AG09309 (cell line): ENCODE data around the gene PID1.

Experiments
- DNase-seq: peaks from one replicate; pipeline ENCODE4 v3.0.0-alpha.2; 2010; ENCODE audit warnings: low read depth
- H3K4me3 ChIP-seq: 2 replicates; pipeline ENCODE4 v1.5.1; 2011; ENCODE audit warnings: mild to moderate bottlenecking, low read depth, low read length, moderate library complexity; ENCODE audit not compliant: control insufficient read depth
- CTCF ChIP-seq: IDR thresholded peaks from 2 replicates; pipeline ENCODE4 v1.5.1; 2011; ENCODE audit warnings: mild to moderate bottlenecking, low read depth, low read length, inconsistent platforms; ENCODE audit not compliant: insufficient read depth, control insufficient read depth; ENCODE audit errors: missing control alignments

The PID1 gene

GRCh38 chr2:229037621-229038020 lies 233.5 kb downstream of the PID1 start:
- DNase-seq, result no peak
- TF ChIP-seq CTCF, result no peak
- no peak overlapping the region for H3K4me3 ChIP-seq

- no peak overlapping the region for H3K4me3 ChIP-seq
- no peak for TF ChIP-seq CTCF
- DNase-seq, result no peak
Measured at GRCh38 chr2:229033816-229034215, 237.3 kb downstream of the PID1 start.

GRCh38 chr2:229032608-229033234 lies 238.4 kb downstream of the PID1 start:
- no peak overlapping the region for H3K4me3 ChIP-seq
- no peak for TF ChIP-seq CTCF
- DNase-seq, result no peak

- DNase-seq, result no peak
- no peak overlapping the region for H3K4me3 ChIP-seq
- no peak for TF ChIP-seq CTCF
Measured at GRCh38 chr2:229027353-229028105, 243.6 kb downstream of the PID1 start.

GRCh38 chr2:229025653-229026052 lies 245.4 kb downstream of the PID1 start:
- TF ChIP-seq CTCF, result no peak
- no peak for DNase-seq
- no peak overlapping the region for H3K4me3 ChIP-seq

- no peak overlapping the region for H3K4me3 ChIP-seq
- no peak for DNase-seq
- no peak for TF ChIP-seq CTCF
Measured at GRCh38 chr2:229022652-229023051, 248.4 kb downstream of the PID1 start.
